Astrocyte (in vitro differentiated cells and primary cell): ENCODE measurements around the gene GDPD4. TPM values are rescaled to one million over a fixed set of nuclear protein-coding genes. Genes with fewer than 3 reads are reported as not detected.

Source experiments
- DNase-seq: peaks from one replicate; pipeline ENCODE4 v3.0.0-alpha.2; 2010; ENCODE audit warnings: low read depth
- FAIRE-seq: peaks from 2 replicates; lab custom pipeline; 2011; peaks lifted over from hg19 to GRCh38; lab: Jason Lieb, UNC
- H2AFZ ChIP-seq: 2 replicates; pipeline ENCODE4 v1.6.0; 2012; ENCODE audit warnings: low read depth, low read length, inconsistent platforms
- H3K27ac ChIP-seq: 2 replicates; pipeline ENCODE4 v1.5.1; 2011; ENCODE audit warnings: low read depth, low read length, inconsistent platforms
- H3K27me3 ChIP-seq: 2 replicates; pipeline ENCODE4 v1.6.0; 2011; ENCODE audit warnings: low read length, inconsistent platforms; ENCODE audit not compliant: insufficient read depth
- H3K36me3 ChIP-seq: 2 replicates; pipeline ENCODE4 v1.5.1; 2011; ENCODE audit warnings: low read length, inconsistent platforms; ENCODE audit not compliant: insufficient read depth
- H3K4me1 ChIP-seq: 2 replicates; pipeline ENCODE4 v1.5.1; 2011; ENCODE audit warnings: low read length, inconsistent platforms; ENCODE audit not compliant: insufficient read depth
- H3K4me2 ChIP-seq: 2 replicates; pipeline ENCODE4 v1.6.0; 2012; ENCODE audit warnings: low read length, inconsistent platforms
- H3K4me3 ChIP-seq: 2 replicates; pipeline ENCODE4 v1.5.1; 2011; ENCODE audit warnings: low read depth, mild to moderate bottlenecking, low read length, inconsistent platforms; ENCODE audit not compliant: insufficient read depth
- H3K79me2 ChIP-seq: 2 replicates; pipeline ENCODE4 v1.6.0; 2012; ENCODE audit warnings: mild to moderate bottlenecking, low read length, inconsistent platforms; ENCODE audit not compliant: insufficient read depth
- H3K9ac ChIP-seq: 2 replicates; pipeline ENCODE4 v1.6.0; 2012; ENCODE audit warnings: mild to moderate bottlenecking, low read length, inconsistent platforms
- H3K9me3 ChIP-seq: 2 replicates; pipeline ENCODE4 v1.5.1; 2012; ENCODE audit warnings: low read depth, mild to moderate bottlenecking, low read length, inconsistent platforms; ENCODE audit not compliant: insufficient read depth
- H4K20me1 ChIP-seq: 2 replicates; pipeline ENCODE4 v1.6.0; 2012; ENCODE audit warnings: low read length, inconsistent platforms; ENCODE audit not compliant: insufficient read depth
- H3K27ac Mint-ChIP-seq: one replicate; pipeline ENCODE4 v1.8.0; 2021; ENCODE audit warnings: mild to moderate bottlenecking, mixed read lengths; ENCODE audit not compliant: unreplicated experiment
- H3K27me3 Mint-ChIP-seq: one replicate; pipeline ENCODE4 v1.8.0; 2021; ENCODE audit warnings: low read depth, mixed read lengths; ENCODE audit not compliant: unreplicated experiment
- H3K36me3 Mint-ChIP-seq: one replicate; pipeline ENCODE4 v1.8.0; 2021; ENCODE audit warnings: low read depth, mixed read lengths; ENCODE audit not compliant: unreplicated experiment
- H3K4me1 Mint-ChIP-seq: one replicate; pipeline ENCODE4 v1.8.0; 2021; ENCODE audit warnings: low read depth, mixed read lengths; ENCODE audit not compliant: unreplicated experiment
- H3K4me3 Mint-ChIP-seq: one replicate; pipeline ENCODE4 v1.8.0; 2021; ENCODE audit warnings: mild to moderate bottlenecking, moderate library complexity, mixed read lengths; ENCODE audit not compliant: unreplicated experiment
- H3K9me3 Mint-ChIP-seq: one replicate; pipeline ENCODE4 v1.8.0; 2021; ENCODE audit warnings: mild to moderate bottlenecking, mixed read lengths; ENCODE audit not compliant: unreplicated experiment
- EZH2 ChIP-seq: IDR thresholded peaks from 2 replicates; pipeline ENCODE4 v1.6.1; 2012; ENCODE audit warnings: mild to moderate bottlenecking, low read length, inconsistent platforms; ENCODE audit not compliant: insufficient read depth
- total RNA-seq: library from RNA; stranded (reverse); gene quantifications from 2 replicates; pipeline ENCODE4 v1.2.1, GENCODE V29; 2021
- TF ChIP-seq, protein P1 (sequence below): IDR thresholded peaks from 2 replicates; pipeline ENCODE4 v1.5.1; 2011; ENCODE audit warnings: low read depth, mild to moderate bottlenecking, inconsistent platforms, low read length, moderate library complexity; ENCODE audit not compliant: insufficient read depth

GDPD4 gene
- total RNA-seq, 1 donor from 2014 or later, result not detected

DNA sequence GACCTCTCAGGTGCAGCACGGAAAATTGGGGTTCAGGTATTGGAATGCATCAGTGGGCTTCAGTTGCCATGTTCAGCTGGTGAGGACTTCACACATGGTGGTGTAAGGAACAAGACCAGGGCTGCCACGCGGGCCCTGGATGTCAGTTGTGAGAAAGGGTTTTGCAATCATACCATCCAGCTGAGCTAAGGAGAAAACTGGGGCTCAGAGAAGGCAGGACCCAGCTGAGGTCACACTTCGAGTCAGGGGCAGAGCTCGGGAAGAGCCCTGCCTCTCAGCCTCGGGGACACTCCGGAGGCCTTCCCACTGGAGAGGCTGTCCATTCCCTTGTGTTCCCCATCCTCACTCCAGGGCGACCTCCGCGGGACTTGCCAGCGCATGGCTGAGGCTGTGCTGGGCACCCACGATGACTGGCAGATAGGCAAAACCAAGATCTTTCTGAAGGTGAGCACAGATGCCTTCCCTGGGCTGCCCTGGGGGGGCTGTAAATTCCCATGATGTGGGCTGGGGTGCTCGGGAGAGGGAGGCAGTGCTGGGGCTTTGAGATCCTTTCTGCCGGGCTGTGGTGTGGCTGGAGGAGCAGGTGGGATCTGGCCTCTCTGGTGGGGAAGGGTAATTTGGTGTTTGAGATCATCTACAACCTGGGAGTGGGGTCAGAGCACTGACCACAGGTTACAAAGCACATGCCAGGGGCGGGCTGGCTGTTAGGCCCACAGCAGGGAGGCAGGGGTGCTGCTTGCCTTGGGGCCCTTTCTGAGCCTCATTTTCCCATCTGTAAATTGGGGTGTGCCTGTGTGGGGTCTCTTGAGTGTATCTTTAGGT is 126.3 kb downstream of the GDPD4 start:
- H3K36me3 Mint-ChIP-seq, result peaks cover 3% of the 10 kb centered on the region
- H3K79me2 ChIP-seq, result no peaks in the 10 kb centered on the region
- no peaks in the 10 kb centered on the region for H4K20me1 ChIP-seq
- H3K9me3 ChIP-seq, result no peaks in the 10 kb centered on the region
- H2AFZ ChIP-seq, result no peak overlapping the region
- no peaks in the 10 kb centered on the region for H3K4me1 ChIP-seq
- H3K27me3 Mint-ChIP-seq, result peaks cover 18% of the 10 kb centered on the region
- H3K4me2 ChIP-seq, result no peak overlapping the region
- TF ChIP-seq, protein P1, sequence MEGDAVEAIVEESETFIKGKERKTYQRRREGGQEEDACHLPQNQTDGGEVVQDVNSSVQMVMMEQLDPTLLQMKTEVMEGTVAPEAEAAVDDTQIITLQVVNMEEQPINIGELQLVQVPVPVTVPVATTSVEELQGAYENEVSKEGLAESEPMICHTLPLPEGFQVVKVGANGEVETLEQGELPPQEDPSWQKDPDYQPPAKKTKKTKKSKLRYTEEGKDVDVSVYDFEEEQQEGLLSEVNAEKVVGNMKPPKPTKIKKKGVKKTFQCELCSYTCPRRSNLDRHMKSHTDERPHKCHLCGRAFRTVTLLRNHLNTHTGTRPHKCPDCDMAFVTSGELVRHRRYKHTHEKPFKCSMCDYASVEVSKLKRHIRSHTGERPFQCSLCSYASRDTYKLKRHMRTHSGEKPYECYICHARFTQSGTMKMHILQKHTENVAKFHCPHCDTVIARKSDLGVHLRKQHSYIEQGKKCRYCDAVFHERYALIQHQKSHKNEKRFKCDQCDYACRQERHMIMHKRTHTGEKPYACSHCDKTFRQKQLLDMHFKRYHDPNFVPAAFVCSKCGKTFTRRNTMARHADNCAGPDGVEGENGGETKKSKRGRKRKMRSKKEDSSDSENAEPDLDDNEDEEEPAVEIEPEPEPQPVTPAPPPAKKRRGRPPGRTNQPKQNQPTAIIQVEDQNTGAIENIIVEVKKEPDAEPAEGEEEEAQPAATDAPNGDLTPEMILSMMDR, result no peak
- TF ChIP-seq EZH2, result no peak
- no peak overlapping the region for H3K27ac ChIP-seq
- no peak overlapping the region for H3K27ac Mint-ChIP-seq
- H3K4me1 Mint-ChIP-seq, result peaks cover 4% of the 10 kb centered on the region
- no peaks in the 10 kb centered on the region for H3K27me3 ChIP-seq
- H3K9me3 Mint-ChIP-seq, result peaks cover 5% of the 10 kb centered on the region
- FAIRE-seq (no peak), DNase-seq (no peak)
- H3K9ac ChIP-seq, result no peak overlapping the region
- no peak overlapping the region for H3K4me3 Mint-ChIP-seq
- no peak overlapping the region for H3K4me3 ChIP-seq
- no peaks in the 10 kb centered on the region for H3K36me3 ChIP-seq

DNA sequence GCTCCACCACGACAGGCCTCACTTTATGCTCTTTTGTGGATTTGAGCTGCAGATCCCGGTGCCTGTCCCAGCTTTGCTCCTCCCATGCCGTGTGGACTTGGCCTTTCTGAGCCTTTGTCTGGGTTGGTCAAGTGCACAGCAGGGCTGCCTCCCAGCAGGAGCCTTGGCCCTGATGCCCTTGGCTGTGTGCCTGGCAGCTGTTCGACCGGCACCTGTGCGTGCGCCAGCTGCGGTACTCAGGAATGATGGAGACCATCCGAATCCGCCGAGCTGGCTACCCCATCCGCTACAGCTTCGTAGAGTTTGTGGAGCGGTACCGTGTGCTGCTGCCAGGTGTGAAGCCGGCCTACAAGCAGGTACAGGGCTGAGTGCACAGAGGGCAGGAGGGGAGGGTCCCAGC is 126.9 kb downstream of the GDPD4 start:
- DNase-seq, result no peak
- H3K79me2 ChIP-seq, result no peaks in the 10 kb centered on the region
- no peak overlapping the region for H3K4me2 ChIP-seq
- no peaks in the 10 kb centered on the region for H3K36me3 ChIP-seq
- Mint-ChIP-seq H3K36me3 (peaks cover 3% of the 10 kb centered on the region), H3K4me1 (peaks cover 8% of the 10 kb centered on the region), H3K4me3 (no peak overlapping the region), H3K27me3 (peaks cover 21% of the 10 kb centered on the region), H3K9me3 (peaks cover 5% of the 10 kb centered on the region), H3K27ac (no peak overlapping the region)
- FAIRE-seq, result no peak
- H3K9ac ChIP-seq, result no peak overlapping the region
- H2AFZ ChIP-seq, result no peak overlapping the region
- TF ChIP-seq, protein P1, result no peak
- TF ChIP-seq EZH2, result no peak
- H3K4me1 ChIP-seq, result no peaks in the 10 kb centered on the region
- H3K9me3 ChIP-seq, result no peaks in the 10 kb centered on the region
- H3K27me3 ChIP-seq, result no peaks in the 10 kb centered on the region
- H3K27ac ChIP-seq, result no peak overlapping the region
- no peak overlapping the region for H3K4me3 ChIP-seq
- H4K20me1 ChIP-seq, result no peaks in the 10 kb centered on the region

DNA sequence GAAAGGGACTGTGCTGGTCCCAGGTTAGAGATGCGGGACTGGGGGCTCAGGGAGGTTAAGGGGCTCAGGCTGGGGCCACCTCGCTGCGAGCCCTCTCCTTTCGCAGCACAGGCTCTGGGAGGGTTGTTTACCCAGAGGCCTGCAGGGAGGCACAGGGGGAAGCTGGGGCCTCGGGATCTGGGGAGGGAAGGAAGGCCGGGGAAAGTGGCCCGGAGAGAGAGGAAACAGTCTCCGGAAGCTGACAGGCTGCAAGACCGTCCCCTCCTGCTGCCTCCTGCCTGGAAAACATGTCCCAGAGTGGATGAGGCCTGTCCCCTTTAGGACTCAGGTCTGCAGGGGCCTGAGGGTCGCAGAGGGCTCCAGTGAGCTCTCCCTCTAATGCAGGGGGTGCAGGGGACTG is 128.0 kb downstream of the GDPD4 start:
- H3K4me1 Mint-ChIP-seq, result peaks cover 8% of the 10 kb centered on the region

More for the DNA sequence above, 128.0 kb downstream of the GDPD4 start:
- no peak overlapping the region for H3K4me3 Mint-ChIP-seq
- no peak overlapping the region for H3K27ac Mint-ChIP-seq
- Histone ChIP-seq H3K27ac (no peak overlapping the region), H3K4me2 (no peak overlapping the region), H2AFZ (no peak overlapping the region), H3K36me3 (no peaks in the 10 kb centered on the region), H4K20me1 (no peaks in the 10 kb centered on the region), H3K9me3 (no peaks in the 10 kb centered on the region), H3K27me3 (no peaks in the 10 kb centered on the region), H3K4me1 (no peaks in the 10 kb centered on the region), H3K79me2 (no peaks in the 10 kb centered on the region), H3K4me3 (no peak overlapping the region), H3K9ac (no peak overlapping the region)
- no peak for TF ChIP-seq EZH2
- TF ChIP-seq, protein P1, result no peak
- peaks cover 3% of the 10 kb centered on the region for H3K36me3 Mint-ChIP-seq
- DNase-seq (no peak), FAIRE-seq (no peak)
- peaks cover 5% of the 10 kb centered on the region for H3K9me3 Mint-ChIP-seq
- H3K27me3 Mint-ChIP-seq, result peaks cover 22% of the 10 kb centered on the region
